PC-3 (cell line): ENCODE data around the gene CEP170B. TPM values are rescaled to one million over a fixed set of nuclear protein-coding genes. Genes with fewer than 3 reads are reported as not detected.

Source experiments
- ATAC-seq: fragments of 200-7000 bp; cut with Tn5 transposase; 2 replicates; pipeline ENCODE4 v1.9.1; 2020; ENCODE audit warnings: mild to moderate bottlenecking, moderate library complexity
- BruUV-seq: library from RNA; stranded (reverse); fragments of 400-500 nt; replicated peaks from 2 replicates; lab custom pipeline; 2021; lab: Mats Ljungman, UMichigan
- CTCF ChIA-PET: fragments of 300-600 bp; sonication (Branson Sonifier 250); formaldehyde crosslinking; loops from one replicate; lab custom pipeline; 2022; ENCODE audit warnings: antibody characterized with exemption; lab: Charles Lee
- POLR2A ChIA-PET: fragments of 300-600 bp; sonication (Branson Sonifier 250); formaldehyde crosslinking; loops from one replicate; lab custom pipeline; 2022; ENCODE audit warnings: antibody characterized with exemption; ENCODE audit not compliant: unreplicated experiment; lab: Charles Lee
- DNase-seq: peaks from one replicate; pipeline ENCODE4 v3.0.0-alpha.2; 2015
- H2AFZ ChIP-seq: fragments of 300-600 bp; sonication (generic); 2 replicates; pipeline ENCODE4 v1.6.0; 2016; ENCODE audit warnings: antibody characterized with exemption, low read length
- H3F3A ChIP-seq: fragments of 300-600 bp; sonication (generic); one replicate; pipeline ENCODE4 v1.6.0; 2017; ENCODE audit warnings: antibody characterized with exemption, low read length, control low read depth, mild to moderate bottlenecking; ENCODE audit not compliant: unreplicated experiment
- H3K27ac ChIP-seq: fragments of 300-600 bp; sonication (generic); 2 replicates; pipeline ENCODE4 v1.5.1; 2016; ENCODE audit warnings: mild to moderate bottlenecking, low read length
- H3K27me3 ChIP-seq: fragments of 300-600 bp; sonication (generic); 2 replicates; pipeline ENCODE4 v1.6.1; 2016; ENCODE audit warnings: low read length, mixed read lengths
- H3K36me3 ChIP-seq: fragments of 300-600 bp; sonication (generic); 2 replicates; pipeline ENCODE4 v1.6.1; 2016; ENCODE audit warnings: low read depth, mixed run types, low read length, mixed read lengths
- H3K4me1 ChIP-seq: fragments of 300-600 bp; sonication (generic); 2 replicates; pipeline ENCODE4 v1.5.1; 2016; ENCODE audit warnings: low read length; ENCODE audit not compliant: insufficient read depth
- H3K4me2 ChIP-seq: fragments of 300-600 bp; sonication (generic); 2 replicates; pipeline ENCODE4 v1.6.0; 2016; ENCODE audit warnings: low read length
- H3K4me3 ChIP-seq: fragments of 300-600 bp; sonication (generic); 2 replicates; pipeline ENCODE4 v1.5.1; 2016; ENCODE audit warnings: mild to moderate bottlenecking, low read length, mixed read lengths
- H3K79me2 ChIP-seq: fragments of 300-600 bp; sonication (generic); 2 replicates; pipeline ENCODE4 v1.6.1; 2017; ENCODE audit warnings: low read length, mixed read lengths
- H3K9ac ChIP-seq: fragments of 300-600 bp; sonication (generic); 2 replicates; pipeline ENCODE4 v1.6.0; 2016; ENCODE audit warnings: mild to moderate bottlenecking, low read length
- H3K9me2 ChIP-seq: fragments of 300-600 bp; sonication (generic); replicated peaks from 2 replicates; pipeline ENCODE4 v1.6.1; 2016; ENCODE audit warnings: mixed run types, low read length, mixed read lengths
- H3K9me3 ChIP-seq: fragments of 300-600 bp; sonication (generic); 2 replicates; pipeline ENCODE4 v1.6.1; 2016; ENCODE audit warnings: low read length, mixed read lengths
- H4K20me1 ChIP-seq: fragments of 300-600 bp; sonication (generic); 2 replicates; pipeline ENCODE4 v1.6.1; 2016; ENCODE audit warnings: low read length, mixed read lengths
- EZH2 ChIP-seq: fragments of 300-600 bp; sonication (generic); IDR thresholded peaks from one replicate; pipeline ENCODE4 v1.6.1; 2017; ENCODE audit warnings: antibody characterized with exemption, mild to moderate bottlenecking, low read length; ENCODE audit not compliant: unreplicated experiment
- EZH2phosphoT487 ChIP-seq: fragments of 300-600 bp; sonication (generic); IDR thresholded peaks from 2 replicates; pipeline ENCODE4 v1.6.1; 2018; ENCODE audit warnings: mild to moderate bottlenecking, antibody characterized with exemption, low read length, borderline replicate concordance
- intact Hi-C: fragments of 100-400 bp; cut with micrococcal nuclease; formaldehyde crosslinking; loops from 2 replicates; pipeline ENCODE4 v1.9.0; 2023
- total RNA-seq: library from RNA; depleted of rRNA; stranded (reverse); fragments of >200 nt; gene quantifications from 2 replicates; pipeline ENCODE4 v1.2.3, GENCODE V29; 2014
- TF ChIP-seq, protein P1 (sequence below): fragments of 300-600 bp; sonication (generic); conservative IDR thresholded peaks from 2 replicates; pipeline ENCODE4 v1.5.1; 2017; ENCODE audit warnings: antibody characterized with exemption, low read depth, mild to moderate bottlenecking, low read length

CEP170B gene
- total RNA-seq, 1 experiment from 2014 or later, result 33.2 TPM

DNA sequence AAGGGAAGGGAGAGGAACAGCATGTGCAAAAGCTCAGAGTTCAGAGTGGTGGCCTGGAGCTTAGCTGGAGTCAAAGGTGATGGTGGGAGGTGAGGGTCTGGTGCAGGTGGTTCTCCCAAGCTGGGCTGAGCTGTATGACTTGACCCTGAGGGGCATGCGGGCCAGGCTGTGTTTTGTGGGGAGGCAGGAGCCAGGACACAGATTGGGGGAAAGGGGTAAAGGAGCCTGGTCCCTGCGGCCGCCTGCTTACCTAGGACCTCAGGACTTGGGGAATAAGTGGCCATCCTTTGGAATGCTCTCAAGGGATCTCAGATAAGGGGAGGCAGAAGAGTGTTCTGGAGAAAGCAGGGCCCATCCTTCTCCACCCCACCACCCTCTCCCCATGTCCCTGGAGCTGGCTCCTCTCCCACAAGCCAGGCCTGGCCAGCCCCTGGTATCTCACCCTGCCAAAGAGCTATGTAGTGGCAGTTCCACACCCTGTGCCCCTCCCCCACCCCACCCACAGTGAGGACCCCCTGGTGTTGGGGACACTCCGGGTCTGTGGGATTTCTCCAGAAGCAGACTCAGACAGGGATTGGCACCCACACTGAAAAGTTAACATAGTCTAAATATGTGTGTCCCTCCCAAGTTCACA is 19.9 kb upstream of the CEP170B start:
- DNase-seq (no peak), ATAC-seq (no peak)
- no peaks in the 10 kb centered on the region for H3K4me1 ChIP-seq
- H3K4me3 ChIP-seq, result no peak overlapping the region
- no TSS peak for BruUV-seq
- no peaks in the 10 kb centered on the region for H3K79me2 ChIP-seq
- intact Hi-C loops, result no loop called here
- no peak overlapping the region for H3K27ac ChIP-seq
- H3K27me3 ChIP-seq, result peaks cover 32% of the 10 kb centered on the region
- no peaks in the 10 kb centered on the region for H3K9me2 ChIP-seq
- no peaks in the 10 kb centered on the region for H3F3A ChIP-seq
- H3K4me2 ChIP-seq, result no peak overlapping the region
- CTCF ChIA-PET, result interaction anchor here (0.6 kb wide), 1 partner anchor 53 kb away, joined by 5 read pairs; no protein-coding TSS in a partner anchor
- H3K9me3 ChIP-seq, result no peaks in the 10 kb centered on the region
- TF ChIP-seq, protein P1, sequence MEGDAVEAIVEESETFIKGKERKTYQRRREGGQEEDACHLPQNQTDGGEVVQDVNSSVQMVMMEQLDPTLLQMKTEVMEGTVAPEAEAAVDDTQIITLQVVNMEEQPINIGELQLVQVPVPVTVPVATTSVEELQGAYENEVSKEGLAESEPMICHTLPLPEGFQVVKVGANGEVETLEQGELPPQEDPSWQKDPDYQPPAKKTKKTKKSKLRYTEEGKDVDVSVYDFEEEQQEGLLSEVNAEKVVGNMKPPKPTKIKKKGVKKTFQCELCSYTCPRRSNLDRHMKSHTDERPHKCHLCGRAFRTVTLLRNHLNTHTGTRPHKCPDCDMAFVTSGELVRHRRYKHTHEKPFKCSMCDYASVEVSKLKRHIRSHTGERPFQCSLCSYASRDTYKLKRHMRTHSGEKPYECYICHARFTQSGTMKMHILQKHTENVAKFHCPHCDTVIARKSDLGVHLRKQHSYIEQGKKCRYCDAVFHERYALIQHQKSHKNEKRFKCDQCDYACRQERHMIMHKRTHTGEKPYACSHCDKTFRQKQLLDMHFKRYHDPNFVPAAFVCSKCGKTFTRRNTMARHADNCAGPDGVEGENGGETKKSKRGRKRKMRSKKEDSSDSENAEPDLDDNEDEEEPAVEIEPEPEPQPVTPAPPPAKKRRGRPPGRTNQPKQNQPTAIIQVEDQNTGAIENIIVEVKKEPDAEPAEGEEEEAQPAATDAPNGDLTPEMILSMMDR, result no peak
- TF ChIP-seq EZH2 (no peak), EZH2phosphoT487 (no peak)
- H4K20me1 ChIP-seq, result no peaks in the 10 kb centered on the region
- no peak overlapping the region for H2AFZ ChIP-seq
- POLR2A ChIA-PET, result no interaction called here
- no peak overlapping the region for H3K9ac ChIP-seq
- no peaks in the 10 kb centered on the region for H3K36me3 ChIP-seq

- intact Hi-C loops, result no loop called here
- H3K9me3 ChIP-seq, result no peaks in the 10 kb centered on the region
- no peak for ATAC-seq
- no peak overlapping the region for H2AFZ ChIP-seq
- H3K4me1 ChIP-seq, result no peaks in the 10 kb centered on the region
- H3K9ac ChIP-seq, result no peak overlapping the region
- no peaks in the 10 kb centered on the region for H3K79me2 ChIP-seq
- no peaks in the 10 kb centered on the region for H4K20me1 ChIP-seq
- POLR2A ChIA-PET, result no interaction called here
- no peak for DNase-seq
- H3F3A ChIP-seq, result no peaks in the 10 kb centered on the region
- TF ChIP-seq EZH2phosphoT487 (no peak), EZH2 (no peak)
- TF ChIP-seq, protein P1, result no peak
- no peaks in the 10 kb centered on the region for H3K36me3 ChIP-seq
- H3K27ac ChIP-seq, result no peak overlapping the region
- no peak overlapping the region for H3K4me2 ChIP-seq
- H3K27me3 ChIP-seq, result peaks cover 32% of the 10 kb centered on the region
- H3K9me2 ChIP-seq, result no peaks in the 10 kb centered on the region
- no peak overlapping the region for H3K4me3 ChIP-seq
- BruUV-seq, result no TSS peak
- CTCF ChIA-PET, result no interaction called here
Measured at GRCh38 chr14:104845834-104846441, 19.1 kb upstream of the CEP170B start.

GRCh38 chr14:104852280-104852663 is 12.8 kb upstream of the CEP170B start:
- Histone ChIP-seq H3K79me2 (no peaks in the 10 kb centered on the region), H2AFZ (no peak overlapping the region), H3F3A (no peaks in the 10 kb centered on the region), H3K9me2 (no peaks in the 10 kb centered on the region), H3K27ac (no peak overlapping the region), H4K20me1 (no peaks in the 10 kb centered on the region), H3K4me1 (no peaks in the 10 kb centered on the region), H3K9me3 (no peaks in the 10 kb centered on the region), H3K36me3 (no peaks in the 10 kb centered on the region), H3K9ac (no peak overlapping the region), H3K4me2 (no peak overlapping the region), H3K27me3 (no peaks in the 10 kb centered on the region), H3K4me3 (no peak overlapping the region)
- intact Hi-C loops, result no loop called here
- ATAC-seq (peak; percentile 11; the same call in 1 of the 2 replicates), DNase-seq (no peak)
- TF ChIP-seq, protein P1, result no peak
- TF ChIP-seq EZH2, result no peak
- TF ChIP-seq EZH2phosphoT487, result no peak
- ChIA-PET POLR2A (interaction anchor here (0.6 kb wide), 1 partner anchor 108 kb away, joined by 3 read pairs; no protein-coding TSS in a partner anchor), CTCF (interaction anchor here (1.5 kb wide), 1 partner anchor 26 kb away, joined by 8 read pairs; no protein-coding TSS in a partner anchor)
- no TSS peak for BruUV-seq
